HG02571 (cell line): Measurements from ENCODE around the gene ASAP2.

Source experiments
- ATAC-seq: cut with Tn5 transposase; IDR thresholded peaks from one replicate; pipeline ENCODE4 v1.9.1; 2021; ENCODE audit warnings: mild to moderate bottlenecking, moderate library complexity; ENCODE audit not compliant: unreplicated experiment

Gene ASAP2

GRCh38 chr2:9230051-9230802 lies 23.6 kb downstream of the ASAP2 start:
- ATAC-seq = no peak

GRCh38 chr2:9230881-9231280 lies 24.3 kb downstream of the ASAP2 start:
- ATAC-seq = no peak

GRCh38 chr2:9231291-9232165 lies 24.9 kb downstream of the ASAP2 start:
- no peak for ATAC-seq

- ATAC-seq = no peak
These were observed 25.5 kb downstream of the ASAP2 start for GRCh38 chr2:9232166-9232479.

GRCh38 chr2:9232886-9233285 lies 26.3 kb downstream of the ASAP2 start:
- no peak for ATAC-seq

- no peak for ATAC-seq
These were observed 28.1 kb downstream of the ASAP2 start for GRCh38 chr2:9234680-9235146.

GRCh38 chr2:9235147-9236044 lies 28.8 kb downstream of the ASAP2 start:
- no peak for ATAC-seq

- ATAC-seq = no peak
These were observed 29.4 kb downstream of the ASAP2 start for GRCh38 chr2:9236045-9236344.

- ATAC-seq = no peak
These were observed 30.3 kb downstream of the ASAP2 start for GRCh38 chr2:9236867-9237266.

- ATAC-seq = no peak
These were observed 31.2 kb downstream of the ASAP2 start for GRCh38 chr2:9237831-9238230.

- no peak for ATAC-seq
These were observed 32.1 kb downstream of the ASAP2 start for GRCh38 chr2:9238591-9239326.

- ATAC-seq = no peak
These were observed 33.0 kb downstream of the ASAP2 start for GRCh38 chr2:9239616-9240015.

- ATAC-seq = no peak
These were observed 34.1 kb downstream of the ASAP2 start for GRCh38 chr2:9240745-9241144.

GRCh38 chr2:9241233-9241632 lies 34.6 kb downstream of the ASAP2 start:
- ATAC-seq = no peak

GRCh38 chr2:9243357-9243756 lies 36.7 kb downstream of the ASAP2 start:
- ATAC-seq = no peak

GRCh38 chr2:9244985-9245544 lies 38.5 kb downstream of the ASAP2 start:
- no peak for ATAC-seq

- no peak for ATAC-seq
These were observed 40.6 kb downstream of the ASAP2 start for GRCh38 chr2:9247177-9247576.

- ATAC-seq = no peak
These were observed 41.2 kb downstream of the ASAP2 start for GRCh38 chr2:9247786-9248185.

GRCh38 chr2:9248363-9248762 lies 41.8 kb downstream of the ASAP2 start:
- no peak for ATAC-seq

- ATAC-seq = no peak
These were observed 42.6 kb downstream of the ASAP2 start for GRCh38 chr2:9249020-9249800.
